Measurements from ENCODE around the gene MR1.

Gene MR1

GRCh38 chr1:181062836-181063428 lies 29.1 kb downstream of the MR1 start:
- DNase-seq (ENCODE audit: low read depth in 2 of 2) = no peak

- no peak for DNase-seq (ENCODE audit: low read depth in 2 of 2)
Measured at GRCh38 chr1:181064011-181064623, 30.3 kb downstream of the MR1 start.

GRCh38 chr1:181064702-181065101 lies 30.9 kb downstream of the MR1 start:
- DNase-seq (ENCODE audit: low read depth in 2 of 2) = no peak

DNA sequence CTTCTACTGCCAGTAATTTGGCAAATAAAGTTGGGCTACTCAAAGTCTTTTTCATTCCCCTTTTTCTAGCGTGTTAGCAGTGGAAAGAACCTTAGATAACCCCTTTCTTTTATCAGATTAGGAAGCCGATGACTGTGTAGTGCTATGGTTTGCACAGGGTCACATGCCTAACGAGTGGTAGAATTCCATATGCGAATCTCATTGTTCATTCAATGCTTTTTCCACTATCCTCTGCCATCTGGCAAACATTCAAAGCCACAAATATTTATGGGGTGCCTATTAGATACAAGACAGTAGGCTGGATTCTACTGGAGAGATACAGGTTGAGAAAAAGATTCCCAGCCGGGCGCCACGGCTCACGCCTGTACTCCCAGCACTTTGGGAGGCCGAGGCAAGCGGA lies 39.9 kb downstream of the MR1 start:
- peak; percentile 93 to 95 for DNase-seq (ENCODE audit: low read depth in 2 of 2)

GRCh38 chr1:181075766-181076350 lies 42.1 kb downstream of the MR1 start:
- no peak for DNase-seq (ENCODE audit: low read depth in 2 of 2)

GRCh38 chr1:181076852-181077251 lies 43.1 kb downstream of the MR1 start:
- no peak for DNase-seq (ENCODE audit: low read depth in 2 of 2)

- peak in 1 of 2 experiments; percentile 61 for DNase-seq (ENCODE audit: low read depth in 2 of 2)
Measured at GRCh38 chr1:181077576-181078242, 43.9 kb downstream of the MR1 start.

GRCh38 chr1:181079382-181079781 lies 45.6 kb downstream of the MR1 start:
- no peak for DNase-seq (ENCODE audit: low read depth in 2 of 2)

GRCh38 chr1:181079920-181080319 lies 46.1 kb downstream of the MR1 start:
- no peak for DNase-seq (ENCODE audit: low read depth in 2 of 2)

- no peak for DNase-seq (ENCODE audit: low read depth in 2 of 2)
Measured at GRCh38 chr1:181080556-181080955, 46.8 kb downstream of the MR1 start.

GRCh38 chr1:181081395-181081794 lies 47.6 kb downstream of the MR1 start:
- no peak for DNase-seq (ENCODE audit: low read depth in 2 of 2)

DNA sequence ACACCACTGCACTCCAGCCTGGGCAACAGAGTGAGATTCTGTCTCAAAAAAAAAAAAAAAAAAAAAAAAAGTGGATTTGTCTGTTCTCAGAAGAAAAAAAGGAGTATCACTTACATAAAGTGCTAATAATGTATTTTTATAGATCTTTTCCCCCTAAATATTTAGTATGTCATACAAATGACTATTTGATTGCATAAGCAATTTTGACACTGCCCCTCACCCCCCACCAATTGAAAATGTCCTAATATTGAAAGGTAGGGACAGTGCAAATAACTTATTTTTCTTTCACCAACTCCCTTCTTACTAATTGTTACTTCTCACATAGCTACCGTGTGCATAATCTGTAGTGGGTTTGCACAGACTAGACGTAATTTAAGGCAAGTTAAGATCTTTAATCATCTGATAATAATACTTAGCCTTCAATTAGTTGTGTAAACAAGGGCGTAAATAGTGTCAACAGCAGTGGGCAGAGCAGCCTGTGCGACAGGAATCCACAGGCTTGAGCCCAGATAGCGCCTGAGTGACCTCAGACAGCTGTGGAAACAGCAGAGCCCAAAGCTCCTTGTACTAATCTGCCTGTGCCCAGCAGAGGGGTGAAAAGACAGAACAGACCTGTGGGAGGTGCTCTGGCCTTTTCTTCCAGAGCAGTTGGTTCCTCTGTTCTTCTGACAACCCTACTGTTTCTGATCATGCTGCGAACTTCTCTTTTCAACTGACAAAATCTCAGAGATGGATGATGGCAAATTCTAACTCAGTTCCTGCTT lies 50.2 kb downstream of the MR1 start:
- DNase-seq (ENCODE audit: low read depth in 2 of 2) = no peak

DNA sequence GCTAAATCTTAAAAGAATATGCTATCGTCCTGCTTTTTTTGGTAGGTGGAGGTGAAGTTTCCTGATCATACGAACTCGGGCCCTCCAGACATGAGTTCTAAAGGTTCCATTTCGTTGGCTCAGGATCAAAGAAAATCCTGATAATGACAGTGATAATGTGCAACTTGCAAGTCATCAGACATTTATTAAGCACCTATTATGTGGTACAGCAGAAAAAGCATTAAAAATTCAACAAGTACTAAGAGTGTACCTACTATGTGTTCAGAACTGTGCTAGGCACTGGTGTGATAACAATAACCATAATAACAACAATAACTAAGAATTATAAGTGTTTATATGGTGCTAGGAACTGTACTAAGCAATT lies 50.8 kb downstream of the MR1 start:
- no peak for DNase-seq (ENCODE audit: low read depth in 2 of 2)

GRCh38 chr1:181086091-181086490 lies 52.3 kb downstream of the MR1 start:
- DNase-seq (ENCODE audit: low read depth in 2 of 2) = no peak

DNA sequence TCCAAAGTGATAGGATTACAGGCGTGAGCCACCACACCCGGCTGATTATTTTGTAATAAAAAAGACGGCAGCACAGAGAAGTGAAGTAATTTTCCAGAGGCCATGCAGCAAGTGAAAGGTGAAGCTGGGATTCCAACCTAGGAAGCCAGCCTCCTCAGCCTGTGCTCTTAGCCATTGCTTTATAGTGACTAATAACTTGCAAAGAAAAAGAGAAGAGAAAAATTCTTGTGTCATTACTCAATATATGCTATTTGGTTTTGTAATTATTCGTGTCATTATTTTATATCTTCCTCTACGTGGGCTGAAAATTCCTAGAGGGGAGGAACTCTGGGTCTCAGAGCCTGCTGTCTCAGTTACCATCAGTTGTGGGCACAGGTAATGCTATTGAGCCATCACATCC lies 53.1 kb downstream of the MR1 start:
- DNase-seq (ENCODE audit: low read depth in 2 of 2) = peak in 1 of 2 experiments; percentile 41

GRCh38 chr1:181087400-181087901 lies 53.7 kb downstream of the MR1 start:
- DNase-seq (ENCODE audit: low read depth in 2 of 2) = no peak

DNA sequence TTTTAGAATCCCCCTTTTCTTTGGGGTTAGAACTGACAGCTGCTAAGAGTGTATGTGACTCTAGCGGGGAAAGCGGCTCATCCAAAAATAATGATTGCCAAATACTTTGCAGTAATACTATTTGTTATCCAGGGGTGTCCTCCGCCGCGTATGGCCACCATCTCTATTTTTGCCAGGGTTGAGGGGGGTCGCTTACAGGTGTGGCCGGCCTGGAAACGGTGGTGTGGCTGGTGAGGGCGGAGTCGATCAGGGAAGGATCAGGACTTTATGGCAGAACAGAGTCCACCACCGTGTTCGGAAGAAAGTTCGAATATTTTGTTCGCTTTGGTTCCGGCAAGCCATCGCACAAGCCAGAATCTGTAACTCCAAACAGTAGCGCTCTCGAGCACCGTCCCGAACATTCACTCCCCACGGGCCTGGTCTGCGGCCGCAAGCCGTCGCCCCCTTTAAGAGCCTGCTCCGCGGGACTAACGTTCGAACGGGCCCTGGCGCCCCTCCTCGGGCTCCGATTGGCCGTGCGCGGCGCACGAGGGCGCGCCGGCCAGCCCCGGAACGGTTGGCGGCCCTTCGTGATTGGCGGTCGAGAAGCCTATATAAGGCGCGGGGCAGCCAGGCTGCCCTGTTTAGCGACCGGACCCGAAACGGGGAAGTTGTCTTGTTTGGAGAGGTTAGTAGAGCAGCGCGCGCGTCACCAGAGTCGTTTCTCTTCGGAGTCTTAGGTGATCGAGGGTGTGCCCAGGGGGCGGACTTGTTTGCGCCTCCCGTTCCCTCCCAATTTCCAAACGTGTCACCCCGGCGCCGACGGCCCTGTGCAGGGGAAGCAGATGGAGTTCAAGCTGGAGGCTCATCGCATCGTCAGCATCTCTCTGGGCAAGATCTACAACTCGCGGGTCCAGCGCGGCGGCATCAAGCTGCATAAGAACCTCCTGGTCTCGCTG lies 54.6 kb downstream of the MR1 start, which contains the start of gene IER5:
Gene IER5, plus strand, starts transcription at position 622 of the 938 bp plus-strand sequence. Its CDS starts 203 bp downstream, at position 825.
- peak; percentile 89 to 92 for DNase-seq (ENCODE audit: low read depth in 2 of 2)

- DNase-seq (ENCODE audit: low read depth in 2 of 2) = no peak
Measured at GRCh38 chr1:181089017-181089675, 55.4 kb downstream of the MR1 start.

DNA sequence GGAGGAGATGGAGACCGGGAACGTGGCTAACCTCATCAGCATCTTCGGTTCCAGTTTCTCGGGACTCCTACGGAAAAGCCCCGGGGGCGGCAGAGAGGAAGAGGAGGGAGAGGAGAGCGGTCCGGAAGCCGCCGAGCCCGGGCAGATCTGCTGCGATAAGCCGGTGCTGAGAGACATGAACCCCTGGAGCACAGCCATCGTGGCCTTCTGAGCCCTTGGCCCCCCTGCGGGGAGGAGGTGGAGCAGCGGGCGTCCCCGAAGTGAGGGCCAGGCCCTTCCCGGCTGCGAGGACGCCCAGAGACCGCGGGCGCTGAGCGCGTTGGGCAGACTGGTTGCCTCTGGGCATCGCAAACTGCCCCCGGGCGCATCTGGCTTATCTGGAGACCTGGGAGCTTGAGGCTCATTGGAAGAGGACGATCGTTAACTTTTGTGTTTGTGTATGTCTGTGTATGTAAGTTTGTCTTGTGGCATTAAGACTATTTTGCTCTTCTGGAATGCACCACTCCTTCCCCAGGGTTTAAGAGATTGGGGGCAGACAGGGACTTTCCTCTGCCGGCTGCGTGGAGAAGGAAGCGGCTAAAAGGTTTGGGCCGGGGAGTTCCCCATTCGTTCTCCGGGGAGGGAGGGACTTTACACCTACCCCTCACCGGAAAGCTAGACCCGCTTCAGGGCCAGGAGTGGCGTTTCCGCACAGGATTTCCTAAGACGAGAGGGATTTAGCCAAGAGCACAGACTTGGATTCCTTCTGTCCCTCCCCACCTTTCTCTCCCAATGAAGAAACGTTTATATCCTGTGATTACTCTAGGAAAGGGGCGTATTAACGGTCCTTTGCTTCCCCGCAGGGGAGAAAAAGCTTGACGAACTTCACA lies 56.1 kb downstream of the MR1 start:
- DNase-seq (ENCODE audit: low read depth in 2 of 2) = no peak
